Common myeloid progenitor, CD34-positive (primary cell): ENCODE results near the gene CD3D.

Experiments used
- CTCF ChIA-PET: fragments of 350-600 bp; sonication (Branson Sonifier 250); formaldehyde crosslinking; loops from one replicate; lab custom pipeline; 2021; ENCODE audit warnings: antibody characterized with exemption; lab: Charles Lee
- POLR2A ChIA-PET: fragments of 350-600 bp; sonication (Branson Sonifier 250); formaldehyde crosslinking; loops from one replicate; lab custom pipeline; 2021; ENCODE audit warnings: antibody characterized with exemption; lab: Charles Lee
- DNase-seq, 3 donors: peaks; one replicate each; pipeline versions ENCODE4 v3.0.0 to v3.0.0-alpha.2; 2013
- H3K27ac ChIP-seq, 2 experiments: 1 replicate in 1 of 2; 2 replicates in 1 of 2; pipeline ENCODE4 v1.7.0; 2013; ENCODE audit warnings: inconsistent platforms in 2 of 2, low read length in 2 of 2, mild to moderate bottlenecking in 2 of 2, low read depth in 1 of 2, moderate library complexity in 1 of 2; ENCODE audit not compliant: severe bottlenecking in 2 of 2, insufficient read depth in 1 of 2, poor library complexity in 1 of 2
- H3K27me3 ChIP-seq, 5 experiments: replicated peaks in 2 of 5; 1 replicate in 3 of 5; 2 replicates in 2 of 5; pipeline versions ENCODE4 v1.6.1 to v1.7.0; 2013; ENCODE audit warnings: low read length in 4 of 5, mild to moderate bottlenecking in 2 of 5, moderate library complexity in 2 of 5, inconsistent platforms in 1 of 5; ENCODE audit not compliant: insufficient read depth in 5 of 5, control insufficient read depth in 4 of 5
- H3K36me3 ChIP-seq, 4 experiments: 1 replicate in 2 of 4; 2 replicates in 2 of 4; pipeline versions ENCODE4 v1.6.1 to v1.7.0; 2013; ENCODE audit warnings: low read length in 3 of 4, control low read depth in 1 of 4, mild to moderate bottlenecking in 1 of 4; ENCODE audit not compliant: control insufficient read depth in 4 of 4, insufficient read depth in 4 of 4
- H3K4me1 ChIP-seq, 4 experiments: 1 replicate in 3 of 4; 2 replicates in 1 of 4; pipeline versions ENCODE4 v1.6.1 to v1.7.1; 2013; ENCODE audit warnings: low read length in 3 of 4, mild to moderate bottlenecking in 3 of 4, control low read depth in 1 of 4, inconsistent platforms in 1 of 4, moderate library complexity in 1 of 4; ENCODE audit not compliant: control insufficient read depth in 4 of 4, insufficient read depth in 4 of 4; ENCODE audit errors: control extremely low read depth in 1 of 4
- H3K4me3 ChIP-seq, 7 experiments: 1 replicate in 4 of 7; 2 replicates in 3 of 7; pipeline versions ENCODE4 v1.5.1 to v1.7.0; 2013; ENCODE audit warnings: mild to moderate bottlenecking in 7 of 7, low read length in 6 of 7, moderate library complexity in 6 of 7, inconsistent platforms in 2 of 7, low read depth in 2 of 7, control low read depth in 1 of 7; ENCODE audit not compliant: insufficient read depth in 4 of 7, control insufficient read depth in 1 of 7; ENCODE audit errors: extremely low read depth in 1 of 7
- H3K9me3 ChIP-seq, 5 experiments: 1 replicate in 4 of 5; 2 replicates in 1 of 5; pipeline versions ENCODE4 v1.6.1 to v1.7.1; 2013; ENCODE audit warnings: low read length in 4 of 5, mild to moderate bottlenecking in 2 of 5, inconsistent platforms in 1 of 5, low read depth in 1 of 5, moderate library complexity in 1 of 5; ENCODE audit not compliant: control insufficient read depth in 4 of 5, insufficient read depth in 2 of 5; ENCODE audit errors: control extremely low read depth in 1 of 5
- WGBS: methylation state at CpG from one replicate; pipeline ENCODE4 v1.1.5; 2013; ENCODE audit not compliant: insufficient coverage; 5-methylcytosine and 5-hydroxymethylcytosine counted together

CD3D gene

GRCh38 chr11:118373871-118374270, 31.4 kb upstream of the CD3D start:
- Histone ChIP-seq H3K4me1 (no peaks in the 10 kb centered on the region), H3K4me3 (no peak overlapping the region), H3K9me3 (no peaks in the 10 kb centered on the region), H3K27me3 (no peaks in the 10 kb centered on the region), H3K36me3 (peaks cover 38 to 84% (median 60%) of the 10 kb centered on the region in 4 experiments), H3K27ac (no peak overlapping the region)
- WGBS: 99% methylated on average over 5 of the region's 5 CpGs
- ChIA-PET CTCF (interaction anchor here (0.6 to 3.7 kb wide), 6 partner anchors 8 to 114 kb away, joined by 3 to 20 read pairs (median 4); no protein-coding TSS in a partner anchor), POLR2A (interaction anchor here (1.2 kb wide), 1 partner anchor 11 kb away, joined by 3 read pairs; no protein-coding TSS in a partner anchor)
- no peak for DNase-seq

- Histone ChIP-seq H3K27me3 (no peaks in the 10 kb centered on the region), H3K27ac (no peak overlapping the region), H3K36me3 (peaks cover 36 to 84% (median 61%) of the 10 kb centered on the region in 4 experiments), H3K9me3 (no peaks in the 10 kb centered on the region), H3K4me1 (no peaks in the 10 kb centered on the region), H3K4me3 (no peak overlapping the region)
- DNase-seq: no peak
- POLR2A ChIA-PET: interaction anchor here (1.2 kb wide), 1 partner anchor 10 kb away, joined by 3 read pairs; no protein-coding TSS in a partner anchor
- 96% methylated on average over 2 of the region's 2 CpGs for WGBS
- CTCF ChIA-PET: interaction anchor here (0.8 to 3.7 kb wide), 5 partner anchors 8 to 101 kb away, joined by 3 to 20 read pairs (median 4); no protein-coding TSS in a partner anchor
Observed at GRCh38 chr11:118373263-118373662, 30.8 kb upstream of the CD3D start.

- H3K4me1 ChIP-seq: no peaks in the 10 kb centered on the region
- CTCF ChIA-PET: no interaction called here
- WGBS: 89% methylated on average over 3 of the region's 4 CpGs
- no peak overlapping the region for H3K4me3 ChIP-seq
- H3K9me3 ChIP-seq: no peaks in the 10 kb centered on the region
- H3K36me3 ChIP-seq: peaks cover 44 to 84% (median 63%) of the 10 kb centered on the region in 4 experiments
- H3K27ac ChIP-seq: no peak overlapping the region
- H3K27me3 ChIP-seq: no peaks in the 10 kb centered on the region
- no peak for DNase-seq
- POLR2A ChIA-PET: no interaction called here
Observed at GRCh38 chr11:118370774-118371173, 28.3 kb upstream of the CD3D start.

GRCh38 chr11:118366287-118366686, 23.8 kb upstream of the CD3D start:
- no peak overlapping the region for H3K4me3 ChIP-seq
- WGBS: 100% methylated on average over 1 of the region's 1 CpG
- CTCF ChIA-PET: interaction anchor here (0.9 to 1.2 kb wide), 4 partner anchors 33 to 195 kb away, joined by 3 read pairs; no protein-coding TSS in a partner anchor
- no peak overlapping the region for H3K27ac ChIP-seq
- H3K27me3 ChIP-seq: no peaks in the 10 kb centered on the region
- H3K4me1 ChIP-seq: no peaks in the 10 kb centered on the region
- DNase-seq: no peak
- POLR2A ChIA-PET: no interaction called here
- H3K36me3 ChIP-seq: peaks cover 34 to 53% (median 43%) of the 10 kb centered on the region in 4 experiments
- H3K9me3 ChIP-seq: no peaks in the 10 kb centered on the region

GRCh38 chr11:118364956-118365615, 22.6 kb upstream of the CD3D start:
- no peaks in the 10 kb centered on the region for H3K9me3 ChIP-seq
- H3K36me3 ChIP-seq: peaks cover 27 to 45% (median 35%) of the 10 kb centered on the region in 4 experiments
- H3K27ac ChIP-seq: peak overlapping the region in 1 of 2 experiments; percentile 1
- CTCF ChIA-PET: interaction anchor here (0.7 to 1.2 kb wide), 7 partner anchors 9 to 184 kb away, joined by 3 to 5 read pairs (median 3); no protein-coding TSS in a partner anchor
- H3K4me1 ChIP-seq: peaks cover 2 to 9% (median 7%) of the 10 kb centered on the region in 4 experiments
- 100% methylated on average over 1 of the region's 3 CpGs for WGBS
- DNase-seq: no peak
- no peaks in the 10 kb centered on the region for H3K27me3 ChIP-seq
- POLR2A ChIA-PET: interaction anchor here (0.6 kb wide), 1 partner anchor 12 kb away, joined by 4 read pairs; no protein-coding TSS in a partner anchor
- no peak overlapping the region for H3K4me3 ChIP-seq

GRCh38 chr11:118359295-118359958, 16.9 kb upstream of the CD3D start, which contains the start of gene UBE4A:
Gene UBE4A, plus strand, starts transcription at chr11:118359600. Its CDS starts 5,481 bp downstream, at chr11:118365081.
- DNase-seq: peak; percentile 96 to 98 (median 96)
- Histone ChIP-seq H3K9me3 (no peaks in the 10 kb centered on the region), H3K36me3 (peaks cover 0 to 4% (median under 1%) of the 10 kb centered on the region in 4 experiments), H3K27ac (peak within 1 kb of the TSS; percentile 71 to 84), H3K27me3 (no peaks in the 10 kb centered on the region), H3K4me1 (peaks cover 5 to 15% (median 14%) of the 10 kb centered on the region in 4 experiments), H3K4me3 (peak within 1 kb of the TSS; percentile 60 to 100 (median 97))
- WGBS: 7% methylated on average over 31 of the region's 33 CpGs
- ChIA-PET CTCF (interaction anchor here (1.2 to 1.5 kb wide), 2 partner anchors 69 to 161 kb away, joined by 3 to 8 read pairs; no protein-coding TSS in a partner anchor), POLR2A (no interaction called here)
